ENCODE measurements around the gene SLC22A5.

- TF ChIP-seq POLR2AphosphoS5 (IDR thresholded peaks at IDR 0.05; ENCODE audit: low read depth, low read length) (no peak), REST (IDR thresholded peaks at IDR 0.05; ENCODE audit: insufficient read depth in 1 of 2, low read depth in 2 of 2, low read length in 2 of 2) (no peak), SIN3A (IDR thresholded peaks at IDR 0.05; ENCODE audit: borderline replicate concordance, insufficient read depth, low read length) (no peak)
Measured at GRCh38 chr5:132372127-132372526, 2.6 kb downstream of the SLC22A5 start.
